GM21717 (cell line): Measurements from ENCODE around the gene ING1.
A peak's percentile ranks its signal among the peaks of the same experiment; 100 is the strongest.
"Not testable (repeated sequence)": the region's sequence is repeated elsewhere in the genome, so short reads cannot be mapped to it uniquely, and the experiment has no call there.

Experiments used
- ATAC-seq: cut with Tn5 transposase; IDR thresholded peaks from one replicate; pipeline ENCODE4 v1.9.1; 2021; ENCODE audit warnings: mild to moderate bottlenecking, moderate library complexity; ENCODE audit not compliant: unreplicated experiment

ING1 gene

DNA sequence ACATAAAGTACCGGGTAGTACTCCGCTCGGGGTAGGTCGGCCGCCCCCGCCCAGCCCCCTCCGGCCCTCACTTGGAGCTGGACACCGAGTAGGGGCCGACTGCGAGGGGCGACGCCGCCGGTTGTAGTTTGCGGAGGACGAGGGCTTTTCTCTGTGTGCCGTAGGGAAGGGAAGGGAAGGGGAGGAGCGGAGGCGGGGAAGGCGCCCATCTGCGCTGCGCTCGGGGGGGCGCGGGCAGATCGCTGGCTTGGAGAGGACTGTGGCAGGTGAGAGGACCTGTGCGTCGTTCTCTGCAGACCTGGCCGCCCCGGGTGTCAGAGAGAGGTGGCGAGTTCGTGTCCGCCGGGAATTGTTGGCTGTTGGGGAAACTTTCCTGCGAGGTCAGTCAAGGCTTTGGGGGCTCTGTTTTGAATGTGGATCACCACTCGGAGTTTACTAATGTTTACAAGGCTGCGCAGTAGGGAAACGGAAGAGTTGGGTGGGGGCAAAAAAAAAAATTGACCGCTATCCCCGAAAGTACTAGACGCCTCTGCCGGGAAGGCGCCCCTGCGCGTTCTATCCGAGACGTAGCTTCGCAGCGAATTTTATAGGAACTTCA, 1.4 kb downstream of the ING1 start:
- no peak for ATAC-seq

DNA sequence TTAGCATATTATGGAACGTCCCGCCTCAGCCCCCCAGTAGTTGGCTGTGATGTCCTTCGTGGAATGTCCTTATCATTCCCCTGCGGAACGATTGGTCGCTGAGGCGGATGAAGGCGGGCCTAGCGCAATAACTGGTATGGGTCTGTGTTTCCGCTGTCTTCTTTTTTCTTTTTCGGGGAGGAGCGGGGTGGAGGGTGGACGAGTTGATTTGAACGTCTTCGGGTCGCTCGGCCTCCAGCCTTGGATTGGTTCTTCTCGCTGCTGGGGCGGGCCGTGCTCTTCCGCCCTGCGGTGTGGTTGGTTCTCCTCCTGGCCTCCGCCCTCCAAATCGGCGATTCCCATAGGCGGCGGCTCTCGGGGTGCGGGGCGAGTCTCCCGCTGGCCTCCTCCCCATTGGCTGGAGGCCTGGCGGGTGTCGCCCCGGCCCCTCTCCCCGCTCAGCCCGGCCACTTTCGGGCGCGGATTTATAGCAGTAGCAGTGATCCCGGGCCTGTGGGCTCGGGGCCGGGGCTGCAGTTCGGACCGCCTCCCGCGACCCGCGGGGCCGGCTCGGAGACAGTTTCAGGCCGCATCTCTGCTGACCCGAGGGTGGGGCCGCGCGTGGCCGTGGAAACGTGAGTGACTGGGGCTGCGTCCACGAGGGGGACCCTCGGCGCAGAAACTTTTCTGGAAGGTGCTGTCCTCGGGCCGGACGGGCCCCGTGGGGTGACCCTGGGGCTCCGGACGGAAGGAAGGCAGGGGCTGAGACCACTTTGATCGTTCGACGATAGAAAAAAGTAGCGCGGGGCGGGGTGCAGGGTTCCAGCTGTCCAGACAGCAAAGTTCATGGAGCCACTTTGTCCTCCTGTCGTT, 2.1 kb downstream of the ING1 start:
- peak; percentile 57 for ATAC-seq

DNA sequence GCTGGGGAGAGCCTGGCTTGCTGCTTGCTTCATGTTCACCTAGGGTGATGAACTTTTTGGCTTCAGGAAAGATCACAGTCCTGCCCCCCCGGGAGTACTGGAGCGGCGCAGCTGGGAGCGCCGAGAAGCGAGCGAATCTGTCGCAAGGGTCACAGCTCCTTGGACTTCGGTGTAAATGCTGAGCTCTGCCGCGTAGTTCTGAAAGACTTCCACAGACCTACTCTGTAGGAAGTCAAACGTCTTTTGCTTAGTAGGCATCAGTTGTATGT, 2.7 kb downstream of the ING1 start:
- no peak for ATAC-seq

DNA sequence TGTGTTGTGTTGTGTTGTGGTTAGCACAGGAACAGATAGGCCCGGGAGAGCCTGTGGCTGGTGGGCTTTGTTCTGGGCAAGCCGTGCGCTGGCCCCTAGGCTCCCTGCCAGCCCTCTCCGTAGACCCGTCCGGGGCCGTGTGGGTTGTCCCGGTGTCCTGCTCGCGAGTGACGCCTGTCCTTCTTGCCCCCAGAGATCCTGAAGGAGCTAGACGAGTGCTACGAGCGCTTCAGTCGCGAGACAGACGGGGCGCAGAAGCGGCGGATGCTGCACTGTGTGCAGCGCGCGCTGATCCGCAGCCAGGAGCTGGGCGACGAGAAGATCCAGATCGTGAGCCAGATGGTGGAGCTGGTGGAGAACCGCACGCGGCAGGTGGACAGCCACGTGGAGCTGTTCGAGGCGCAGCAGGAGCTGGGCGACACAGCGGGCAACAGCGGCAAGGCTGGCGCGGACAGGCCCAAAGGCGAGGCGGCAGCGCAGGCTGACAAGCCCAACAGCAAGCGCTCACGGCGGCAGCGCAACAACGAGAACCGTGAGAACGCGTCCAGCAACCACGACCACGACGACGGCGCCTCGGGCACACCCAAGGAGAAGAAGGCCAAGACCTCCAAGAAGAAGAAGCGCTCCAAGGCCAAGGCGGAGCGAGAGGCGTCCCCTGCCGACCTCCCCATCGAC, 5.7 kb downstream of the ING1 start:
- no peak for ATAC-seq

DNA sequence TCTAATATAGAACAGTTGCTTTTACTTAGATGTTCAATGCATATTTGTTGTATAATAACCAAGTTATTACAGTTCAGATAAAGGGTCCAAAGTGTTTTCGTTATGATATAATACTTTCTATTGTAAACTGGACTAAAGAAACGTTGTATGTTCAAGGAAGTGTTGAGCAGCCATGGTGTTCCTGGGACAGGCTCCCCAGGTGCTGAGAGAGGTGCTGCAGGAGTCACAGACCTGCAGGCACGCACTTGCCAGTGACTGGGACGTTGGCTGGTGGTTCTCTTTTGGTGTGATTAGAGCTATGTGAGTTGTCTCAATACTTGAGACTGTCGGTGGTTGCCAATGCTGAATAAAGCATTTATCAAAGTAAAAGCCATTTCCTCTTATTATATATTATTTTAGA, 9.5 kb downstream of the ING1 start:
- ATAC-seq: no peak

DNA sequence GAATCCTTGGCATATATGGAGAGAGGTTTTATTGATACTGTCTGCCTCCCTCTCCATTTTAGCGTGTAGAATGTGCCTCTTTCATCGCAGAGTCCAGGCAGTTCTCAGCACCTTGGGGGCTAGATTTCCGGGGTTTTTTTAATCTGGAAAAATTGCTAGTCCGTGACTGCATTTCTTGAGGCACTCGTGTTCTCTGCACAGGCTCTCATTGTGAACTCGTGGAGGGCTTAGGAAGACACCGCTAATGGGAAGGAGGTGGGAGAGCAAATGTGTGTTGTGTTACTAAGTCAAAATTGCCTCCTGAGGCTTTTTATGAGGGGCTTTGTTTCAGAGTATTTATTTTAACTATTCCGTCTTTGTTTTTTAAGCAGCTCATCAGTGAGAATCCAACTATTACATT, 10.1 kb downstream of the ING1 start:
- no peak for ATAC-seq

DNA sequence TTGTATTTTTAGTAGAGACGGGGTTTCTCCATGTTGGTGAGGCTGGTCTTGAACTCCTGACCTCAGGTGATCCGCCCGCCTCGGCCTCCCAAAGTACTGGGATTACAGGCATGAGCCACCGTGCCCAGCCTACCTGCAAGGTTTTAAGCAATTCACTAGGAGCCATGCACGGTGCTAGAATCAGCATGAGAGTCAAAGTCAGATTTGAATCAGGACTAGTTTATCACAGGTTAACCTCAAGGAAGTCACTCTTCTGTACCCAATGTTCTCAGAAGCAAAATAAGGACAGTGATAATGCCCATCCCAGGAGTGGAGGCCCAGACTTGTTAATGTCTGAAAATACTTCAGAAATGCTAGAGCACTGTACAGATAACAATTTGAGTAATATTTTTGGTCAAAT, 12.7 kb downstream of the ING1 start:
- not testable (repeated sequence) for ATAC-seq

DNA sequence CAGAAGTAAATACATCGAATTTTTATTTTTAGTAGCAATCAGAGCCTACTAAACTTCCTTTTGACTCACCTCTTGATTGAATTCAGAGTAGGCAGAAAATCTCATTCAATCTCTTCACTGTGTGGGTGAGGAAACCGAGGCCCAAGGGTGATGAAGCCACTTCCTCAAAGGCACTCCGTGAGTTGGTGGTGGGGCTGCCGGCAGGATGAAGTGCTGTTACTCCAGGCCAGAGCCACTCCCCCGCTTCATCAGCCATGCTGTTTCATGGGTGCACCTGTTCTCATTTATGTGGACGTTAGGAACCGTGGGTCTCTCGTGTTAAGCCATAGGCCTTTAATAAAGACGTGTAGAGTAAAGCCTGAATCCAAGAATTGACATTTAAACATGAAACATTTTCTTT, 13.2 kb downstream of the ING1 start:
- no peak for ATAC-seq

DNA sequence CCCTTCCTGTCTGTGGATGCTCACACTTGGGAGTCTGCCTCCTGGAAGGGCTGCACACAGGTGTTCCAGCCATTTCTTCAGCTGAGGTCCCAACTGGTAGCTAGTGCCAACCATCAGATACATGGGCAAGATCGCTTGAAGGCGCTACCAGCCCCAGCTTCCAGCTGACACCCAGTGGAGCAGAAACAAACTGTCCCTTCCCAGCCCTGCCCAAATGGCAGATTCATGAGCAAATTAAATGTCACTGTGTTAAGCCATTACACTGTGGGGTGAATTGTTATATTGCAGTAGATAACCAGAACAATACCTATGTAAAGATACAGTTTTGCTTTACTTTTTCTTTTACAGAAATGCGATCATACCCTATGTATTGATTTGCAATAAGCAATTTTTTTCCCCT, 17.6 kb downstream of the ING1 start:
- ATAC-seq: no peak

DNA sequence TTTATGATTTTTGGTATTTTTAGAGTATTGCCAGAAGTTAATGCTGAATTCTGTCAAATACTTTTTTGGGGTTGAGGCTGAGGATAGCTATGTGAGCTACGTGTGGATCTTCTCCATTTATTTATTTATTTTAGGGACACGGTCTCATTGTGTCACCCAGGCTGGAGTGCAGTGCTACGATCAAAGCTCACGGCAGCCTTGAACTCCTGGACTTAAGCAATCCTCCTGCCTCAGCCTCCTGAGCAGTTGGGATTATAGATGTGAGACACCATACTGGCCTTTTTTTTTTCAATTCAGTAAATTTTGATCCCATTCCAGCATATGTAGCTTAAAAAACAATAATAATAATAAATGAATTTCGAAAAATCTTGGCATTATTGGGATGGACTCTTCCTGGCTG, 21.1 kb downstream of the ING1 start:
- ATAC-seq: no peak

DNA sequence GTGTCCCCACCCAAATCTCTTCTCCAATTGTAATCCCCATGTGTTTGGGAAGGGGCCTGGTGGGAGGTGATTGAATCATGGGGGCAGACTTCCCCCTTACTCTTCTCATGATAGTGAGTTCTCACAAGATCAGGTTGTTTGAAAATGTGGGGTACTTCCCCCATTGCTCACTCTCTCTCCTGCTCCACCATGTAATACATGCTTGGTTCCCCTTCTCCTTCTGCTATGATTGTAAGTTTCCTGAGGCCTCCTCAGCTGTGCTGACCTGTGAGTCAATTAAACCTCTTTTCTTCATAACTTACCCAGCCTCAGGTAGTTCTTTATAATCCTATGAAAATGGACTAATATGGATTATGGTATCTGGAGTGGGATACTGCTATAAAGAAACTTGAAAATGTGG, 24.1 kb downstream of the ING1 start:
- ATAC-seq: no peak

DNA sequence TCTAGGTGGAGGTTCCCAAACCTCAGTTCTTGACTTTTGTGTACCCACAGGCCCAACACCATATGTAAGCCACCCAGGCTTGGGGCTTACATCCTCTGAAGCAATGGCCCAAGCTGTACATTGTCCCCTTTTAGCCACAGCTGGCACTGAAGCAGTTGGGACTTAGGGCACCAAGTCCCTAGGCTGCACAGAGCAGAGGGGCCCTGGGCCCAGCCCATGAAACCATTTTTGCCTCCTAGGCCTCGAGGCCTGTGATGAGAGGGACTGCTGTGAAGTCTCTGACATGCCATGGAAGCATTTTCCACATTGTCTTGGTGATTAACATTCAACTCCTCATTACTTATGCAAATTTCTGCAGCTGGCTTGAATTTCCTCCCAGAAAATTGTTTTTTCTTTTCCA, 30.2 kb downstream of the ING1 start:
- no peak for ATAC-seq

DNA sequence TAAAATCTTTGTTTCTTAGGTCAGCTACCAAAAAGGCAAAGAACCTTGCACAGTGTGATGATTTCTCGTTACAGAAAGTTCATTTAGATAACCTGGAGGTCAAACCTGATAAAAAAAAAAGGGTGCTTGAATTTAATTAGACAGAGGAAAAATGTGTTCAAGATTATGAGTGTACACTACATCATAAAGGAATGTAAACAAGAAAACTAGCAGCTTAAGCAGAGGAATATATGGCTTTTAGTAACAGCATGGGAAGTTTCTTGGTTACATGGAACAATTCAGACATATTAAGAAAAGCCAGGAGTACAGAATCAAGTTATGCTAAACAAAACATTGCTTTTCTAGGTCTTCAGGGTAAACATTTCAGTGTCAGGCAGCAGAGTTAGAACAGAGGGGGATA, 32.9 kb downstream of the ING1 start:
- ATAC-seq: no peak

DNA sequence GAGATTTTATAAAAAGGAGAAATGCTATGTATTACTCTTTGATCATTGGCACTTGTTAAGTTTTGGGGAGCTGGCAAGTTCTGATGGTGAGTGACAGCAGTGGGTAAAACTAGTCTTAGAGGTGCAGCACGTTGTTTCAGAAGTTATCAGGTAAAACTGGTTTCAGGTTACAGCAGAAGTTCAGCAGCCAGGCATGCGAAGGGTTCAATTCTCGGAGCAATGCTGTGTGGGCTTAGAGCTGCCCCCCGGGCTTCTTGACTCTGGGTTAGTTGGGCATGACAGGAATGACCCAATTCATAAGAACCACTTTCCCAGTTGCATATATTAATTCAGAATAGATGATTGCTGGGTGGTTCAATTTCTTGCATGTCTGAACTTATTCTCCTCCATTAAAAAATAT, 34.8 kb downstream of the ING1 start:
- ATAC-seq: no peak

DNA sequence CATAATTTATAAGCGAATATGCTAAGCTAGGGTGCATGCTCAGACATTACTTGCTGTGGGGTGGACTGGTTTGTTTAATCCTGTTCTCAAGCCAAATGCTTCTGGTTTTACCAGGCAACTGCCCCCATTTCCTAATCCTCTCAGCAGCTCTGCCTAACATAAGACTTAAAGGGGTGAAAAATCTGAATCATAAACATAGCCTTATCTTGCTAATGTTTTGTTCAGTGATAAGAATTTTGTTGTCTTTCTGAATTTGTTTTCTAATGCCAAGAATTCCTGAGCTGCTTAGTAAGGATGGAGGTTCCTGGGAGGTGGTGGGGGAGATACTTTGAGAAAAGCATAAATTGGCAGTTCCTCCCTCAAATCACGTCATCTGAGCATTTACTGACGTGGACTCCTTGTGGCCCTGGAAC, 42.7 kb downstream of the ING1 start:
- no peak for ATAC-seq

DNA sequence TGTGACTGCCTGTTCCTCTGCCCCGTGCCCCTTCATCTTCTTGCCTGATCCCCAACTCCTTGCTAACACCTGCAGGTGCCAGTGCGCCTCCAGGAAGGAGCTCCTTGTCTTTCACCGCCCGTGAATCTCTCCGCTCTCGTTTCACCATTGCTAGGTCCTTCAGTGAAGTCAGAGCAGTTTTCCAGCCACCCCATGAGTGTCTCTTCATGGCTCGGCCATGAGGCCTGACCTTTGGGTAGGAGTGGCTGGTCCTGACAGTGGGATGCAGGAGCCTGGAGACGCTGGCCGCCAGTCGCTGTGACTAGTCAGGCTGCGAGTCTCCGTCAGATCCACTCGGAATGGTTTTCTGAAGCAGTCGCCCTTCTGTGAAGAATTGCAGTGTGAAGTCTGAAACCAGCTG, 43.8 kb downstream of the ING1 start:
- ATAC-seq: no peak

DNA sequence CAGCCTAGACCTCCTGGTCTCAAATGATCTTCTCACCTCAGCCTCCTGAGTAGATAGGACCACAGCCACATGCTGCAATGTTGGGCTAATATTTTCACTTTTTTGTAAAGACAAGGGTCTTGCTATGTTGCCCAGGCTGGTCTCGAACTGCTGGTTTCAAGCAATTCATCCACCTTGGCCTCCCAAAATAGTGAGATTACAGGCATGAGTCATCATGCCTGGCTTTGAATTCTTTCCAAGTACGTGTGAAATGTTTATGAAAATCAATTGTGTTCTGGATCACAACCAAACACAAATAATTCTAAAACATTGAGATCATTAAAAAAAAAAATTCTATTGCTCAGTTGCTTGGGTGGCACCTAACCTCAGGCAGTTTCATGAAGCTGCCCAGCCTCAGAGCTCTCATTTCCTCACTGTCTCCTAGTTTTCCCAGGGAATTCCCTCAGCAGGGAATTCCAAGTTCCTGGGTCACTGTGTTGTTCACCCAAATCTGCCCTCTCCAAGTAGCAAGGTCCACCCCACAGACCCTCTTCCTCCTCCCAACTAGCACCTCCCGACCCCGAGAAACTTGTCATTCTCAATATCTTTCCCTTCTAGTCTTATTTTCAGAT, 44.8 kb downstream of the ING1 start:
- no peak for ATAC-seq

DNA sequence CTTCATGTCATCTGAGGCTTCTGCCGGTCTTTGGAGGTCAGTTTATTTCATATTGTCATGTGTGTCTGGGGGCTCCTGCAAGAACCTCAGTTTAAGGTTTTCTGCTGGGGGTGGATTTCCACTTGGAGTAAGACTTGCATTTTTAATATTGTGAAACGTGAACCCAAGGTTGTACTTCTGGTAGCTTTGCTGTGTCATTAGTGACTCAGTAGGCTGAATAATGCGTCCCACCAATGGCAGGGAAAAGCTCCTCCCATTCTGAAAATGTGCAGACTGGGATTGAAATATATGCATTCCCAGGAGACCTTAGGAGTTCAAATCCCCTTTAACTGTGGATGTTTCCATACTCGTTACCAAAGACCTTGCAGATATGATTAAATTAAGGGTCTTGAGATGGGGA, 46.2 kb downstream of the ING1 start:
- ATAC-seq: no peak

DNA sequence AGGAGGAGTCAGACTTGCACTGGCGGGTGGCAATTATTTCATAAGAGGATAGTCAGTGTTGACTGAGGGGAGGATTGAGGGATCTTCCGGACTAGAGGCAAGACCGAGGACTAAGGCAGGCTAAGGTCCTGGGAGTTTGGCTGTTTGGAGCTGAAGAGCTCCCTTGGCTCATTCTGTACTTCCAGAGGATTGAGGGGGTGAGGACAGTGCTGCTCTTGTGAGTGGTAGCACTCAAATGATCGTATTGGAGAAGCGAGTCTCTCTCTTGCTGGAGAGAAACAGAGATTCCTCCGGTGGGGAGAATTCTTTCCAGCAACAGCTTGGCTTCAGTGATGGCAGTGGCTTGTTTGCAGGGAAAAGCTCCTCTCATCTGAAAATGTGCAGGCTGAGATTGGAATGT, 47.1 kb downstream of the ING1 start:
- no peak for ATAC-seq

DNA sequence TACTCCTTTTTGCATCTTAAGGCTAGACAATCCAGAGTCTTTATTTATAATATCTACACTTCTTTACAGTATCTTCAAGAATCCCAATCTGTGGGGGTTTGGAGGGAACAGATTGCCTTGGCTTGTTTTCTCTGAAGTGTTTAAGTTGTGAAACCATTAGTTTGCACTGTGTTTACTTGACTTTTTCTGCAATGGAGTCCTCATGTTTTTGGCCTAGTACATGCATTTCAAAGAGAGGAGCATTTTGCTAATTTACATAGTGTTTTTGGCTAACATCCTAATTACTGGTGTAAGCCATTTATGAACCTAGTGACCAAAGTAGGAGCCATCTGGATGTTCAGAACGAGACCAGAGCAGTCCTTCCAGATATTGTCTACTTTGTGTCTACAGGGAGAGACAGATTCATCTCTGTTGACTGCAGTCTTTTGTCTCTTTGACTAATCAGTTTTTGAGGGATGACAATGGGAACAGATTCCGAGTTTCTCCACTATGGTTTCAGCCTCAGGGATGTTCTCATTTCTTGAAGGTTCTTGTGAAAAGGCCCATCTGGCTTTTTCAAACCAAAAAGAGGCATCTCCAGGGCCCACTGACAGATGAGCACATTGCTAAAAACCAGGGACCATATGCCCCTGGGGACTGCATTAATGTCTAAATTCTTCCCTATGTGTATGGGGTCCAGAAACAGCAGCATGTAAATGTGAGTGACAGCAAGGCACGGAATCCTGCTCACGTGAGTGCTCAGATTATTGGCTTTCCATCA, 53.4 kb downstream of the ING1 start:
- no peak for ATAC-seq

DNA sequence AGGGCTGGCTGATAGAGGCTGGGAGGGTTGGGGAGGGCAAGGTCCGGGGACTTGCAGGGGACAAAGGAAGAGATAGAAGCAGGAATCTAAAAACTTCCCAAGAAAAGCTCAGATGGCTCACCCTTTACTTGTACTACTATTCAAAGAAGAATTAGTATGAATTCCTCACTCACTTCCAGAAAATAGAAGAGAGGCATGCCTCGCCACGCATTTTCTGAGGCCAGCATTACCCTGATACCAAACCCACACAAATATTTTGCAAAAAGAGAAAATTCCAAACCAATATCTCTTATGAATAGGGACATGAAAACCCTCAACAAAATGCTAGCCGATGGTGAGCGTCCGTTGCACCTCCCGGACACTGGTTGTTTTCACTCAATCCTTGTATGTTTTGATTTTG, 54.0 kb downstream of the ING1 start:
- no peak for ATAC-seq
